Measurements from ENCODE around the gene PRMT3. TPM values are rescaled to one million over a fixed set of nuclear protein-coding genes. Genes with fewer than 3 reads are reported as not detected.

Gene PRMT3
- polyA plus RNA-seq, 3 donors: 4.5 to 8.4 (median 6.1) TPM

DNA sequence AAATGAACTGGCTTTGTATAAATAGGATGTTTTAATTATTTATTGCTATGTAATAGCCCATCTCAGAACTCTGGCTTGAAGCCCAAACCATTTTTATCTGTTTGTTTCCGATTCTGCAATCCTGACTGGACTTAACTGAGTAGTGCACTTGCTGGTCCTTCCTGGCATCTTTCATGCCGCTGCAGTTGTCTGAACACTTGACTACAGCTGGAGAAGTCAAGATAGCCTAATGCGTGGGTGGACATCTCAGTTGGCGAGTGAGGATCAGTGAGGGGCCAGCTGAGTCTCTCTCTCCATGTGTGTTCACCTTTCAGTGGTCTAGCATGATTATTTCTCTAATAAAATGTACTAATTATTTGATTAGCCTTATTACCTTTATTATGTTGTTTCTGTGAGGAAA lies 105.8 kb downstream of the PRMT3 start:
- no peaks in the 10 kb centered on the region for H3K4me1 ChIP-seq (ENCODE audit: control insufficient read depth in 1 of 2, insufficient read depth in 2 of 2, low read length in 2 of 2)
- intact Hi-C loops (cut with micrococcal nuclease): no loop called here
- H3K27me3 ChIP-seq (ENCODE audit: control insufficient read depth in 2 of 2, insufficient read depth in 2 of 2, low read length in 2 of 2): no peaks in the 10 kb centered on the region
- H3K9me3 ChIP-seq (replicated peaks in 1 of 2; ENCODE audit: control insufficient read depth in 1 of 2, insufficient read depth in 1 of 2, low read length in 2 of 2): no peaks in the 10 kb centered on the region
- peaks cover 38 to 39% of the 10 kb centered on the region in 2 donors for H3K36me3 Mint-ChIP-seq
- 94% methylated on average over 2 of the region's 4 CpGs for WGBS (ENCODE audit: insufficient coverage)
- no peak for TF ChIP-seq CTCF (IDR thresholded peaks at IDR 0.05)
- no peak overlapping the region for H3K9ac ChIP-seq (ENCODE audit: insufficient read depth, low read length, poor library complexity, severe bottlenecking)
- no peaks in the 10 kb centered on the region for H3K79me2 ChIP-seq (ENCODE audit: insufficient read depth, low read length)
- no peak overlapping the region for H3K4me3 ChIP-seq (replicated peaks in 1 of 3; ENCODE audit: low read depth in 2 of 3, low read length in 3 of 3)
- H3K27ac Mint-ChIP-seq: peak overlapping the region in 1 of 7 donors; percentile 25
- no peaks in the 10 kb centered on the region for H4K20me1 ChIP-seq (ENCODE audit: insufficient read depth, low read length)
- peaks cover 10 to 48% of the 10 kb centered on the region in 2 donors for H3K36me3 ChIP-seq (replicated peaks in 1 of 2; ENCODE audit: control insufficient read depth in 1 of 2, insufficient read depth in 2 of 2, low read length in 2 of 2)
- DNase-seq: no peak
- H3K27ac ChIP-seq (ENCODE audit: low read depth in 1 of 2, low read length in 2 of 2): no peak overlapping the region
- H3K4me2 ChIP-seq (replicated peaks; ENCODE audit: extremely low read depth, low read length, poor library complexity, severe bottlenecking): no peak overlapping the region
- no peaks in the 10 kb centered on the region for H3K4me1 Mint-ChIP-seq
- no peak overlapping the region for H3K4me3 Mint-ChIP-seq
- H3K27me3 Mint-ChIP-seq (ENCODE audit: low read depth in 3 of 3): no peaks in the 10 kb centered on the region
- H3K9me3 Mint-ChIP-seq: no peaks in the 10 kb centered on the region
- H2AFZ ChIP-seq (ENCODE audit: insufficient read depth, low read depth, low read length, poor library complexity, severe bottlenecking): no peak overlapping the region

- Histone ChIP-seq H3K9ac (ENCODE audit: insufficient read depth, low read length, poor library complexity, severe bottlenecking) (no peak overlapping the region), H2AFZ (ENCODE audit: insufficient read depth, low read depth, low read length, poor library complexity, severe bottlenecking) (no peak overlapping the region), H3K36me3 (replicated peaks in 1 of 2; ENCODE audit: control insufficient read depth in 1 of 2, insufficient read depth in 2 of 2, low read length in 2 of 2) (peaks cover 10 to 48% of the 10 kb centered on the region in 2 donors), H3K27ac (ENCODE audit: low read depth in 1 of 2, low read length in 2 of 2) (no peak overlapping the region), H4K20me1 (ENCODE audit: insufficient read depth, low read length) (no peaks in the 10 kb centered on the region), H3K4me1 (ENCODE audit: control insufficient read depth in 1 of 2, insufficient read depth in 2 of 2, low read length in 2 of 2) (no peaks in the 10 kb centered on the region), H3K4me2 (replicated peaks; ENCODE audit: extremely low read depth, low read length, poor library complexity, severe bottlenecking) (no peak overlapping the region), H3K4me3 (replicated peaks in 1 of 3; ENCODE audit: low read depth in 2 of 3, low read length in 3 of 3) (no peak overlapping the region), H3K9me3 (replicated peaks in 1 of 2; ENCODE audit: control insufficient read depth in 1 of 2, insufficient read depth in 1 of 2, low read length in 2 of 2) (no peaks in the 10 kb centered on the region), H3K27me3 (ENCODE audit: control insufficient read depth in 2 of 2, insufficient read depth in 2 of 2, low read length in 2 of 2) (no peaks in the 10 kb centered on the region), H3K79me2 (ENCODE audit: insufficient read depth, low read length) (no peaks in the 10 kb centered on the region)
- H3K4me3 Mint-ChIP-seq: no peak overlapping the region
- no peaks in the 10 kb centered on the region for H3K4me1 Mint-ChIP-seq
- 93% methylated on average over 3 of the region's 5 CpGs for WGBS (ENCODE audit: insufficient coverage)
- no peak for DNase-seq
- peaks cover 42 to 51% of the 10 kb centered on the region in 2 donors for H3K36me3 Mint-ChIP-seq
- intact Hi-C loops (cut with micrococcal nuclease): no loop called here
- no peaks in the 10 kb centered on the region for H3K9me3 Mint-ChIP-seq
- H3K27ac Mint-ChIP-seq: no peak overlapping the region
- no peaks in the 10 kb centered on the region for H3K27me3 Mint-ChIP-seq (ENCODE audit: low read depth in 3 of 3)
- no peak for TF ChIP-seq CTCF (IDR thresholded peaks at IDR 0.05)
These were observed 109.7 kb downstream of the PRMT3 start for GRCh38 chr11:20497124-20497792.
